Colon (tissue), 2 donors: Measurements from ENCODE around the gene PPP2R2C.

Source experiments
- FAIRE-seq: peaks from 2 replicates; lab custom pipeline; 2012; peaks lifted over from hg19 to GRCh38; lab: Jason Lieb, UNC
- donor health status: control.
- donor health status: control.

Gene PPP2R2C

GRCh38 chr4:6301732-6302442 lies 170.5 kb downstream of the PPP2R2C start:
- no peak for FAIRE-seq

GRCh38 chr4:6301051-6301731 lies 171.2 kb downstream of the PPP2R2C start:
- no peak for FAIRE-seq

GRCh38 chr4:6300359-6300758 lies 172.1 kb downstream of the PPP2R2C start:
- no peak for FAIRE-seq

- no peak for FAIRE-seq
Observed at GRCh38 chr4:6299875-6300274, 172.5 kb downstream of the PPP2R2C start.

- no peak for FAIRE-seq
Observed at GRCh38 chr4:6298852-6299251, 173.6 kb downstream of the PPP2R2C start.

- FAIRE-seq, result no peak
Observed at GRCh38 chr4:6298035-6298434, 174.4 kb downstream of the PPP2R2C start.

GRCh38 chr4:6297266-6297815 lies 175.1 kb downstream of the PPP2R2C start:
- no peak for FAIRE-seq

GRCh38 chr4:6296026-6296425 lies 176.4 kb downstream of the PPP2R2C start:
- no peak for FAIRE-seq

GRCh38 chr4:6295495-6295894 lies 176.9 kb downstream of the PPP2R2C start:
- FAIRE-seq, result no peak

GRCh38 chr4:6294705-6295421 lies 177.6 kb downstream of the PPP2R2C start:
- no peak for FAIRE-seq

- no peak for FAIRE-seq
Observed at GRCh38 chr4:6293661-6294060, 178.8 kb downstream of the PPP2R2C start.

GRCh38 chr4:6293097-6293445 lies 179.3 kb downstream of the PPP2R2C start:
- FAIRE-seq, result no peak

GRCh38 chr4:6292376-6293096 lies 179.9 kb downstream of the PPP2R2C start:
- no peak for FAIRE-seq

GRCh38 chr4:6291784-6292297 lies 180.6 kb downstream of the PPP2R2C start:
- no peak for FAIRE-seq

- no peak for FAIRE-seq
Observed at GRCh38 chr4:6290769-6291547, 181.5 kb downstream of the PPP2R2C start.

GRCh38 chr4:6290256-6290655 lies 182.2 kb downstream of the PPP2R2C start:
- no peak for FAIRE-seq

- FAIRE-seq, result no peak
Observed at GRCh38 chr4:6288871-6289270, 183.5 kb downstream of the PPP2R2C start.

- no peak for FAIRE-seq
Observed at GRCh38 chr4:6288342-6288741, 184.1 kb downstream of the PPP2R2C start.

GRCh38 chr4:6287017-6287788 lies 185.2 kb downstream of the PPP2R2C start:
- FAIRE-seq, result no peak

- FAIRE-seq, result no peak
Observed at GRCh38 chr4:6283282-6283681, 189.1 kb downstream of the PPP2R2C start.
